HEK293 (cell line): ENCODE results near the gene GTF3C1.

Experiments used
- CTCF ChIA-PET: fragments of 350-600 bp; formaldehyde crosslinking; extraction: SDS; loops from one replicate; lab custom pipeline; 2021; ENCODE audit warnings: antibody characterized with exemption; lab: Yijun Ruan, JAX
- POLR2A ChIA-PET: fragments of 300-600 bp; formaldehyde crosslinking; extraction: SDS; loops from one replicate; lab custom pipeline; 2020; ENCODE audit warnings: antibody characterized with exemption, inconsistent platforms; lab: Yijun Ruan, JAX
- H3K27ac ChIP-seq: fragments of 200-500 bp; sonication (Bioruptor generic); 2 replicates; pipeline ENCODE4 v1.5.1; 2014; ENCODE audit warnings: low read depth, low read length, control low read depth, inconsistent platforms; ENCODE audit errors: extremely low read depth
- H3K36me3 ChIP-seq, 2 experiments: fragments of 200-500 bp in 1 of 2; sonication (Bioruptor generic) in 1 of 2; 1 replicate in 1 of 2; 2 replicates in 1 of 2; pipeline ENCODE4 v1.5.1; 2014 to 2017; ENCODE audit warnings: inconsistent platforms in 2 of 2, low read length in 2 of 2; ENCODE audit not compliant: control insufficient read depth in 2 of 2, insufficient read depth in 1 of 2
- H3K4me1 ChIP-seq: fragments of 200-500 bp; sonication (Bioruptor generic); 2 replicates; pipeline ENCODE4 v1.5.1; 2014; ENCODE audit warnings: mild to moderate bottlenecking, low read length, inconsistent platforms; ENCODE audit not compliant: control insufficient read depth, insufficient read depth
- H3K4me3 ChIP-seq: 2 replicates; pipeline ENCODE4 v1.5.1; 2011; ENCODE audit warnings: low read depth, mild to moderate bottlenecking, control low read depth, low read length, moderate library complexity
- H3K9me3 ChIP-seq: fragments of 200-500 bp; sonication (Bioruptor generic); 2 replicates; pipeline ENCODE4 v1.5.1; 2014; ENCODE audit warnings: low read depth, low read length, inconsistent platforms; ENCODE audit not compliant: control insufficient read depth, insufficient read depth
- EGR2 ChIP-seq: fragments of 450-650 bp; formaldehyde crosslinking; IDR thresholded peaks from 2 replicates; pipeline ENCODE4 v1.5.1; 2016; ENCODE audit warnings: low read depth, missing biosample characterization, missing genetic modification characterization
- GLI2 ChIP-seq: fragments of 450-650 bp; formaldehyde crosslinking; IDR thresholded peaks from 2 replicates; pipeline ENCODE4; 2017; ENCODE audit warnings: missing biosample characterization, missing genetic modification characterization, low read depth, borderline replicate concordance
- HOXC10 ChIP-seq: sonication (generic); formaldehyde crosslinking; IDR thresholded peaks from 2 replicates; pipeline ENCODE4 v1.8.1; 2023; ENCODE audit warnings: mild to moderate bottlenecking, missing genetic modification reagents
- KLF1 ChIP-seq: fragments of 450-650 bp; formaldehyde crosslinking; IDR thresholded peaks from 2 replicates; pipeline ENCODE4 v1.5.1; 2016; ENCODE audit warnings: missing biosample characterization, missing genetic modification characterization
- MYNN ChIP-seq: fragments of 450-650 bp; formaldehyde crosslinking; IDR thresholded peaks from 2 replicates; pipeline ENCODE4 v1.5.1; 2016; ENCODE audit warnings: missing biosample characterization, missing genetic modification characterization, borderline replicate concordance
- YY2 ChIP-seq: fragments of 450-650 bp; formaldehyde crosslinking; IDR thresholded peaks from 2 replicates; pipeline ENCODE4 v1.5.1; 2016; ENCODE audit warnings: missing biosample characterization, missing genetic modification characterization
- ZNF114 ChIP-seq: fragments of 450-650 bp; formaldehyde crosslinking; IDR thresholded peaks from 2 replicates; pipeline ENCODE4 v1.5.0; 2017; ENCODE audit warnings: missing biosample characterization, missing genetic modification characterization
- ZNF121 ChIP-seq: fragments of 450-650 bp; formaldehyde crosslinking; IDR thresholded peaks from 2 replicates; pipeline ENCODE4 v1.5.1; 2016; ENCODE audit warnings: missing biosample characterization, missing genetic modification characterization
- ZNF133 ChIP-seq: fragments of 450-650 bp; formaldehyde crosslinking; IDR thresholded peaks from 2 replicates; pipeline ENCODE4 v1.5.1; 2016; ENCODE audit warnings: missing biosample characterization, missing genetic modification characterization
- ZNF266 ChIP-seq: fragments of 450-650 bp; formaldehyde crosslinking; IDR thresholded peaks from 2 replicates; pipeline ENCODE4 v1.5.1; 2016; ENCODE audit warnings: missing biosample characterization, missing genetic modification characterization, low read depth
- ZNF274 ChIP-seq, 2 experiments: fragments of 200-500 bp in 1 of 2; fragments of 450-650 bp in 1 of 2; sonication (Bioruptor generic) in 1 of 2; formaldehyde crosslinking in 1 of 2; IDR thresholded peaks; 2 replicates each; pipeline versions ENCODE4 v1.5.1 to v1.6.1; 2014 to 2016; ENCODE audit warnings: borderline replicate concordance in 1 of 2, inconsistent platforms in 1 of 2, low read length in 1 of 2, missing biosample characterization in 1 of 2, missing genetic modification characterization in 1 of 2
- ZNF416 ChIP-seq: fragments of 450-650 bp; formaldehyde crosslinking; IDR thresholded peaks from 2 replicates; pipeline ENCODE4 v1.5.1; 2016; ENCODE audit warnings: missing biosample characterization, missing genetic modification characterization
- ZNF423 ChIP-seq: fragments of 450-650 bp; formaldehyde crosslinking; IDR thresholded peaks from 2 replicates; pipeline ENCODE4 v1.5.1; 2016; ENCODE audit warnings: missing biosample characterization, missing genetic modification characterization
- ZNF426 ChIP-seq: fragments of 450-650 bp; formaldehyde crosslinking; IDR thresholded peaks from 2 replicates; pipeline ENCODE4 v1.5.1; 2017; ENCODE audit warnings: missing biosample characterization, missing genetic modification characterization, mild to moderate bottlenecking, inconsistent platforms, moderate library complexity
- ZNF571 ChIP-seq: fragments of 450-650 bp; formaldehyde crosslinking; IDR thresholded peaks from 2 replicates; pipeline ENCODE4 v1.5.0; 2017; ENCODE audit warnings: missing biosample characterization, missing genetic modification characterization
- ZNF76 ChIP-seq: fragments of 450-650 bp; formaldehyde crosslinking; IDR thresholded peaks from 2 replicates; pipeline ENCODE4; 2016; ENCODE audit warnings: low read depth, missing biosample characterization, missing genetic modification characterization, borderline replicate concordance
- ZNF776 ChIP-seq: fragments of 450-650 bp; formaldehyde crosslinking; IDR thresholded peaks from 2 replicates; pipeline ENCODE4 v1.5.0; 2017; ENCODE audit warnings: missing biosample characterization, missing genetic modification characterization, borderline replicate concordance
- ZSCAN30 ChIP-seq: fragments of 450-650 bp; IDR thresholded peaks from 2 replicates; pipeline ENCODE4 v1.5.1; 2018; ENCODE audit warnings: missing biosample characterization, mild to moderate bottlenecking, missing genetic modification characterization, moderate library complexity
- TF ChIP-seq, protein P1 (sequence below): fragments of 450-650 bp; formaldehyde crosslinking; IDR thresholded peaks from 2 replicates; pipeline ENCODE4 v1.5.1; 2016; ENCODE audit warnings: missing biosample characterization, missing genetic modification characterization
- TF ChIP-seq, protein P2 (sequence below): fragments of 450-650 bp; formaldehyde crosslinking; IDR thresholded peaks from 2 replicates; pipeline ENCODE4 v1.5.1; 2016; ENCODE audit warnings: missing biosample characterization, missing genetic modification characterization
- TF ChIP-seq, protein P3 (sequence below): fragments of 450-650 bp; IDR thresholded peaks from 2 replicates; pipeline ENCODE4 v1.5.1; 2018; ENCODE audit warnings: missing biosample characterization, missing genetic modification characterization
- TF ChIP-seq, protein P4 (sequence below): sonication (generic); formaldehyde crosslinking; IDR thresholded peaks from 2 replicates; pipeline ENCODE4 v1.8.1; 2022; ENCODE audit warnings: mild to moderate bottlenecking, moderate library complexity, missing genetic modification reagents

The GTF3C1 gene

DNA sequence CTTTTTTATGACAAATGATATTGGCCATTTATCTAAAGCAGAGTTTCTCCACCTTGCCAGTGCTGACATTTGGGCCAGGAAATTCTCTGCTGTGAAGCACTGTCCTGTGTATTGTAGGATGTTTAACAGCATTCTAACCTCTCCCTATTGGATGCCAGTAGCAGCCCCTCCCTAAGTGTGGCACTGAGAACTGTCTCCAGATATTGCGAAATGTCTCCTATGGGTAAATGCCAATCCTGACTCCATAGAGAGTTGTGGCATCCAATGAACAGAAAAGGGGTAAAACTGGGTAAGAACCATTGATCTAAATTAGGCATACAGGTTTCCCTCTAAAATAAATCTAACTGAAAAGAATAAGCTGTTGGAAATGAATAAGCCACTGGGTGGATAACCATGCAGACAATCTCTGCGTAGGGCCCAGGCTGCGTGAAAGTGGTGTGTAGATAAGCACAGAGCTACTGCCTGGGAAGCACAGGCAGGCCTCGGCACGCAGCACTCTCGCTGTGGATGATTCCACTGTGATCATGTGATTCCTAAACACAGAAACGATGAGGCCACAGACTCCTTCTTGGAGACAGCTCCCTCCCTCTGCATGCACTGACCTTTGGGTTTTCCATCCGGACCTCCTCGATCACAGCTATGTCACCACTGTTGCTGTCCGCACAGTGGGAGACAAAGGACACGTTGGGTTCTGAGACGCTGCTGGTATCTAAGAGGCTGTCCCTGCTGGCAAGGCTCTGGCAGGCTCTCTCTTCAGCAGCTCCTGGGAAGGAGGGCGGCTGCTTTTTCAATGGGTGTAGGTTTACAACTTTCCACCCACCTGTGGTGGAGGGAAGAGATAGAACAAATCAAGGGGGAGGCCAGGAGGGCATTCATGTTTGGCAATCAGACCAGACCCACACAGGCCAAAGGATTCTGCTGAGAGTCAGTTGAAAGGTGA, 44.1 kb downstream of the GTF3C1 start:
- Histone ChIP-seq H3K36me3 (peaks cover 26 to 98% of the 10 kb centered on the region in 2 experiments), H3K27ac (no peak overlapping the region), H3K4me1 (no peaks in the 10 kb centered on the region), H3K9me3 (no peaks in the 10 kb centered on the region), H3K4me3 (no peak overlapping the region)
- TF ChIP-seq EGR2 (tag by site-specific recombination) (peak; percentile 62), HOXC10 (CRISPR knock-in tag) (no peak)
- ChIA-PET POLR2A (no interaction called here), CTCF (interaction anchor here (0.5 to 0.7 kb wide), 2 partner anchors 10 to 1342 kb away, joined by 3 to 4 read pairs; no protein-coding TSS in a partner anchor)

DNA sequence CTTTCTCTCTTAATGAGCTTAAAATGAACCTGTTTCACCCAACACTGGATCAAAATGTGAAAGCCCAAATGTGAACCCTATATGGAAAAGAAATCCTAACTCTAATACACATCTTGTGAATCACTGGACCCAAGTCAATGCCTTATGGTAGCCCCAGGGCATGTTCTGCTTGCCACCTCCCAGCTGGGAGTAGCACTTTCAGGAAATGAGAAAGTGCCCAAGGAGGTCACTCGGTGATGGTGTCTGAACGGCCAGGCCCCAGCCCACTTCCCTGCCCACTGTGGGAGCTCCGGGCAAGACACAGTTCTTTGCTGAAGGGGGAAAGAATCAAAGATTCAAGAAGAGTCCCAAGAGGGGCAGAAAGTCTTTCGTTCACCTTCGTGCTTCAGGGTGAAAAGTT, 46.1 kb downstream of the GTF3C1 start:
- no peaks in the 10 kb centered on the region for H3K4me1 ChIP-seq
- TF ChIP-seq ZNF274 (IDR thresholded peaks at IDR 0.05; ENCODE audit: low read length) (no peak), ZNF274 (tag by site-specific recombination; IDR thresholded peaks at IDR 0.05; ENCODE audit: borderline replicate concordance) (no peak), ZNF121 (tag by site-specific recombination) (no peak), ZNF133 (no peak), ZNF571 (tag by site-specific recombination) (no peak), YY2 (tag by site-specific recombination) (no peak), ZNF423 (tag by site-specific recombination) (no peak), ZNF114 (tag by site-specific recombination) (no peak), GLI2 (tag by site-specific recombination) (no peak), MYNN (tag by site-specific recombination) (no peak), ZNF426 (tag by site-specific recombination) (no peak), ZSCAN30 (tag by site-specific recombination) (no peak), ZNF76 (tag by site-specific recombination) (no peak), KLF1 (tag by site-specific recombination) (no peak), ZNF776 (tag by site-specific recombination) (no peak), ZNF266 (tag by site-specific recombination) (no peak), ZNF416 (tag by site-specific recombination) (no peak)
- TF ChIP-seq, protein P1, sequence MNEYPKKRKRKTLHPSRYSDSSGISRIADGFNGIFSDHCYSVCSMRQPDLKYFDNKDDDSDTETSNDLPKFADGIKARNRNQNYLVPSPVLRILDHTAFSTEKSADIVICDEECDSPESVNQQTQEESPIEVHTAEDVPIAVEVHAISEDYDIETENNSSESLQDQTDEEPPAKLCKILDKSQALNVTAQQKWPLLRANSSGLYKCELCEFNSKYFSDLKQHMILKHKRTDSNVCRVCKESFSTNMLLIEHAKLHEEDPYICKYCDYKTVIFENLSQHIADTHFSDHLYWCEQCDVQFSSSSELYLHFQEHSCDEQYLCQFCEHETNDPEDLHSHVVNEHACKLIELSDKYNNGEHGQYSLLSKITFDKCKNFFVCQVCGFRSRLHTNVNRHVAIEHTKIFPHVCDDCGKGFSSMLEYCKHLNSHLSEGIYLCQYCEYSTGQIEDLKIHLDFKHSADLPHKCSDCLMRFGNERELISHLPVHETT (tag by site-specific recombination), result no peak
- TF ChIP-seq, protein P2, sequence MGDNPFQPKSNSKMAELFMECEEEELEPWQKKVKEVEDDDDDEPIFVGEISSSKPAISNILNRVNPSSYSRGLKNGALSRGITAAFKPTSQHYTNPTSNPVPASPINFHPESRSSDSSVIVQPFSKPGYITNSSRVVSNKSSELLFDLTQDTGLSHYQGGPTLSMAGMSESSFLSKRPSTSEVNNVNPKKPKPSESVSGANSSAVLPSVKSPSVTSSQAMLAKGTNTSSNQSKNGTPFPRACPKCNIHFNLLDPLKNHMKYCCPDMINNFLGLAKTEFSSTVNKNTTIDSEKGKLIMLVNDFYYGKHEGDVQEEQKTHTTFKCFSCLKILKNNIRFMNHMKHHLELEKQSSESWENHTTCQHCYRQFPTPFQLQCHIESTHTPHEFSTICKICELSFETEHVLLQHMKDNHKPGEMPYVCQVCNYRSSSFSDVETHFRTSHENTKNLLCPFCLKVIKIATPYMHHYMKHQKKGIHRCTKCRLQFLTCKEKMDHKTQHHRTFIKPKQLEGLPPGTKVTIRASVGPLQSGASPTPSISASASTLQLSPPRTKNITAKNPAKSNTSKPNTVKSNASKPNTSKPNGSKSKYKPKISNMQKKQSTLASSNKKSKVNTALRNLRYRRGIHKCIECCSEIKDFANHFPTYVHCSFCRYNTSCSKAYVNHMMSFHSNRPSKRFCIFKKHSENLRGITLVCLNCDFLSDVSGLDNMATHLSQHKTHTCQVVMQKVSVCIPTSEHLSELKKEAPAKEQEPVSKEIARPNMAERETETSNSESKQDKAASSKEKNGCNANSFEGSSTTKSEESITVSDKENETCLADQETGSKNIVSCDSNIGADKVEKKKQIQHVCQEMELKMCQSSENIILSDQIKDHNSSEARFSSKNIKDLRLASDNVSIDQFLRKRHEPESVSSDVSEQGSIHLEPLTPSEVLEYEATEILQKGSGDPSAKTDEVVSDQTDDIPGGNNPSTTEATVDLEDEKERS, result no peak
- TF ChIP-seq, protein P3, sequence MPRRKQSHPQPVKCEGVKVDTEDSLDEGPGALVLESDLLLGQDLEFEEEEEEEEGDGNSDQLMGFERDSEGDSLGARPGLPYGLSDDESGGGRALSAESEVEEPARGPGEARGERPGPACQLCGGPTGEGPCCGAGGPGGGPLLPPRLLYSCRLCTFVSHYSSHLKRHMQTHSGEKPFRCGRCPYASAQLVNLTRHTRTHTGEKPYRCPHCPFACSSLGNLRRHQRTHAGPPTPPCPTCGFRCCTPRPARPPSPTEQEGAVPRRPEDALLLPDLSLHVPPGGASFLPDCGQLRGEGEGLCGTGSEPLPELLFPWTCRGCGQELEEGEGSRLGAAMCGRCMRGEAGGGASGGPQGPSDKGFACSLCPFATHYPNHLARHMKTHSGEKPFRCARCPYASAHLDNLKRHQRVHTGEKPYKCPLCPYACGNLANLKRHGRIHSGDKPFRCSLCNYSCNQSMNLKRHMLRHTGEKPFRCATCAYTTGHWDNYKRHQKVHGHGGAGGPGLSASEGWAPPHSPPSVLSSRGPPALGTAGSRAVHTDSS, result no peak
- TF ChIP-seq, protein P4, sequence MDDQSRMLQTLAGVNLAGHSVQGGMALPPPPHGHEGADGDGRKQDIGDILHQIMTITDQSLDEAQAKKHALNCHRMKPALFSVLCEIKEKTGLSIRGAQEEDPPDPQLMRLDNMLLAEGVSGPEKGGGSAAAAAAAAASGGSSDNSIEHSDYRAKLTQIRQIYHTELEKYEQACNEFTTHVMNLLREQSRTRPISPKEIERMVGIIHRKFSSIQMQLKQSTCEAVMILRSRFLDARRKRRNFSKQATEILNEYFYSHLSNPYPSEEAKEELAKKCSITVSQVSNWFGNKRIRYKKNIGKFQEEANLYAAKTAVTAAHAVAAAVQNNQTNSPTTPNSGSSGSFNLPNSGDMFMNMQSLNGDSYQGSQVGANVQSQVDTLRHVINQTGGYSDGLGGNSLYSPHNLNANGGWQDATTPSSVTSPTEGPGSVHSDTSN (CRISPR knock-in tag), result no peak
- no peak overlapping the region for H3K4me3 ChIP-seq
- H3K36me3 ChIP-seq, result peaks cover 22 to 99% of the 10 kb centered on the region in 2 experiments
- no peak overlapping the region for H3K27ac ChIP-seq
- ChIA-PET POLR2A (no interaction called here), CTCF (interaction anchor here (0.6 to 1.3 kb wide), 2 partner anchors 20 to 293 kb away, joined by 3 to 4 read pairs; no protein-coding TSS in a partner anchor)
- no peaks in the 10 kb centered on the region for H3K9me3 ChIP-seq
